ENCODE measurements around the gene KCNG4. TPM values are rescaled to one million over a fixed set of nuclear protein-coding genes. Genes with fewer than 3 reads are reported as not detected.

Gene KCNG4
- total RNA-seq, 1 donor from 2014 or later = not detected

GRCh38 chr16:84268291-84269040, 28.7 kb upstream of the KCNG4 start:
- no peak for ATAC-seq
- no peak for DNase-seq (ENCODE audit: missing footprints)
- intact Hi-C loops (cut with DNase I) = no loop called here

DNA sequence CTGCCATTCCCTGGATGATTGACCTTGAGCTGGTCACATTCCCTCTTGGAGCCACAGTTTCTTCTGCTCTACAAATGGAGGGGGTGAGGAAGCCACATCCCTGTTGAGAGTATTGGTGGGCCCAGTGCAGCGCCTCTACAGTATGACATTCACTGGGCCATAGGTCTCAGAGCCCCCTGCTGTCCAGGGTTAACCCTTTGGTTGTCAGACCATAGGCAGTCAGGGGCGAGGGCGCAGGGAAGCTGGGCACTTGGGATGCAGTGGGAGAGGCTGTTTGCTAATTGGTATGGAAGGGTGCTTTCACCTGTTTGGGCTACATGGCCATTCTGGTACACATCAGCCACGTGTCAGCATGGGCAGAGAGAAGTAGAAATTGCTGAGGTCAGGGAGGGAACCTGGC, 27.6 kb upstream of the KCNG4 start:
- no peak for DNase-seq (ENCODE audit: missing footprints)
- no peak for ATAC-seq
- intact Hi-C loops (cut with DNase I) = no loop called here

GRCh38 chr16:84266451-84266850, 26.6 kb upstream of the KCNG4 start:
- peak; percentile 89 for ATAC-seq
- intact Hi-C loops (cut with DNase I) = no loop called here
- peak; percentile 75 for DNase-seq (ENCODE audit: missing footprints)

DNA sequence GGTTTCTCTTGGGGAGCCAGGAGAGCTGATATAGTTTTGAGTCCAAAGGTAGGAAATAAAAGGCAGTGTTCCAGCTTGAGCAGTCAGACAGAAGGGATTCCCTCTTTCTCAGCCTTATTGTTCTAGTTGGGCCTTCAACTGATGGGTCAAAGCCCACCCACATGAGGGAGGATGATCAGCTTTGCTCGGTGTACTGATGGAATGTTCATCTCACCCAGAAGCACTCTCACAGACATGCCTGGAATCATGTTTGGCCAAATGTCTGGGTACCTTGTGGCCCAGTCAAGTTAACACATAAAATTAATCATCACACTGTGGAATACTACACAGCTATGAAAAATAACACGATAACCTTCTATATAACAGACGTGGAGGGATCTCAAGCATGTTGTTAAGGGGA, 23.1 kb upstream of the KCNG4 start:
- ATAC-seq (no peak), DNase-seq (ENCODE audit: missing footprints) (no peak)
- intact Hi-C loops (cut with DNase I) = no loop called here

DNA sequence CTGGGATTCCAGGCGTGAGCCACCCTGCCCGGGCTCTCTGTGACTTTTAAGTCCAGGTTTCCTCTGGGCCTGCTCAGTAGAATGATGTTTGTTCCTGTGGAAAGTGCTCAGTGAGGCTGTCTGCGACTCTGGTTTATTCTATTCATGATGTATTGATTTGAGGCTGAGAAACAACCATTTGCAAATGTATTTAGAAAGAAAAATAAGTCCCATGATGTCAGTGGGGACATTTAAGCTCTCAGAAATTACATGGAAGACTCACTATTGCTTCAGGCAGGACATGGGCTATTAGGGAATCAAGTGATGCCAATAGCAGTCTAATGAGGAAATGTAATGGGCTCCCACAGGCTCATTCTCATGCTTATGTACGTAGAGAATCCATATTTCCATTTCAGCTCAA, 22.2 kb upstream of the KCNG4 start:
- ATAC-seq (no peak), DNase-seq (ENCODE audit: missing footprints) (no peak)
- intact Hi-C loops (cut with DNase I) = no loop called here

DNA sequence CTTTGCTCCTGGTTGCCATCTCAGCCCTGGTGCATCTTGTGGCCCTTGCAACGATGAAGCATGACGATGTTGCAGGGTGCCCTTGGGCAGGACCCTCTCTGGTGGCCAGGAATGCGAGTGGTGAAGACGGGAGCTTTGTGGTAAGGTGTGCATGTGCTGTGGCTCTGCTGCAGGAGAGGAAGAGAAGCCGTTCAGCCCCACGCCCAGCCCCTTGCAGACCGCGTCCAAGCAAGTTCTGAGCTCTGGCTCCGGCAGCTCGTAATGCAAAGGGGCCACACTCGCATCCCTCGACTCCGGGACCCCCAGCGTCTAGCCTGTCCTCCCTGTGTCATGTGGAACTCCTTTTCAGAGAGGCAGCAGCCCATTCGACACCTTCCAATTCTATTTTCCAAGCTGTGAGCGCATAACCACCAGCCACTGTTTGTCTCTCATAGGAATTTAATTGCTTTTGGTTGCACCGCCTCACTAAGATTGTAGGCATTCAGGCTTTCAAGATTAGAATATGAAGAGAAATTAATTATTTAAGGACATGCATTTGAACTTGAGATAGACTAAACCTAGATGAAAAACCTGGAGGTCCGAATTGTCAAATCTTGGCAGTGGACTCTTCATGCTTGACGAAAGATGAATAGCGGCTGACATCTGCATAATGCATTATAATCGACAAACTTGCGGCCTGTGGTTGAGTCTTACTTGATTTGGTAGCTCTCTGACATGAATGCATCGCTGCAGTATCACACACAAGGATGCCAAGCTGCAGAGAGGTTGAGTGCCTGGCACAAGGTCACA, 21.1 kb upstream of the KCNG4 start:
- intact Hi-C loops (cut with DNase I) = no loop called here
- DNase-seq (ENCODE audit: missing footprints) (no peak), ATAC-seq (no peak)

- no peak for DNase-seq (ENCODE audit: missing footprints)
- ATAC-seq = no peak
- intact Hi-C loops (cut with DNase I) = no loop called here
Observed at GRCh38 chr16:84259691-84260090, 19.9 kb upstream of the KCNG4 start.

- no peak for ATAC-seq
Observed at GRCh38 chr16:84258266-84258665, 18.5 kb upstream of the KCNG4 start.

GRCh38 chr16:84255050-84255810, 15.4 kb upstream of the KCNG4 start:
- intact Hi-C loops (cut with DNase I) = no loop called here
- no peak for ATAC-seq
- DNase-seq (ENCODE audit: missing footprints) = no peak

More at GRCh38 chr16:84258266-84258665, 18.5 kb upstream of the KCNG4 start:
- intact Hi-C loops (cut with DNase I) = no loop called here
- DNase-seq (ENCODE audit: missing footprints) = no peak

DNA sequence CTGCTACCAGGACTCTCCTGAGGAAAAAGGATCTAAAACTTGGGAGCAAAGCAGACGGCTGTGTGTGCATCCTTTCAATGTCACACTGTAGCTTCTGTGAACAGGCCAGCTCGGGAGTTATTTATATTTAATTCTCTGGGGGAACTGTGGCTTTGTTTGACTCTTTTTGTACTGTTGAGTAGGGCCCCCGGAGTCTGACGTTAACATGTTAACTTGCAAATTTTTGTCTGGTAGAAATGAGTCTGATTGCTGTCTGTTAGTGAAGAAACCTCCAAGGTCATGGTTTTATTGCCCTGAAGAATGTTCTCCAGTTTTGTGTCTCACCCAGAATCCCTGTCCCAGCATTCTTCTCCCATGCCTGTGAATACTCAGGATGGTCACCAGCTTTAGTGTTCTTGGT, 14.2 kb upstream of the KCNG4 start:
- DNase-seq (ENCODE audit: missing footprints) (no peak), ATAC-seq (no peak)
- intact Hi-C loops (cut with DNase I) = no loop called here

DNA sequence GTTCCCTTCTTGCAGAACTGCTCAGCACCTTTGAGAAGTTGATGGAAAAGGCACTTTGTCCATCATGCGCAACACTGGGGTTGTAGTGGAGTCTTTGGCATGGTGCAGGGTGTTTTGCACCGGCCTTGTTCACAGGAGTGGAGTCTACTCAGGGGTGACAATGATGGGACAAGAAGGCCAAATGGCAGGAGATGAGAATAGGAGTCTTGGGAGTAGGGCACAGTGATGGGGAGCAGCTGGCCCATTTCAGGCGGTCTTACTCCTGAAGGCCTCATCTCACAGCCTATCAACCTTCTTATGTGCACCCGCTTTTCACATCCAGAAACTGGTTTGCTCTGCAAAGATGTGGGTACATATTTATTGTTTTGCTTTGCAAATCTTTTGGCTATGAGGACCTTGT, 13.4 kb upstream of the KCNG4 start:
- intact Hi-C loops (cut with DNase I) = no loop called here
- DNase-seq (ENCODE audit: missing footprints) (no peak), ATAC-seq (no peak)

DNA sequence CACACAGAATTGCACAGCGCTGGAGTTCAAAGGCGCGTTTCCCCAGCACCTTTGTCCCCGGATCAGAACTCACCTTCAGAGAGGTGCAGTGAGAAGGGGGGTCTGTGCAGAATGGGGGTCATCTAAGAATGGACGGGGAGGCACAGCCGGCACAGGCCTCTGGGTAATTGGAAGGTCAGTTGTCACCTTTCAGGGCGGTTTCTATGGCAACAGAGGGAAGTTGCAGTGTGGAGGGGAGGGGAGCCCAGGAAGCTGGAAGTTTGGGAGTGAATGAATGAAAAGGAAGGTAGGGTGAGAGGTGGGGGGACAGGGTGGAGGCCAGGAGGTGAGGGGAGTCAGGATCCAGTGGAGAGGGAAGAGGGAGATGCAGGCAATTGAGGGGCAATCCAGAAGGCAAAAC, 12.4 kb upstream of the KCNG4 start:
- ATAC-seq (no peak), DNase-seq (ENCODE audit: missing footprints) (no peak)
- intact Hi-C loops (cut with DNase I) = no loop called here

GRCh38 chr16:84247844-84248243, 8.0 kb upstream of the KCNG4 start:
- ATAC-seq = no peak
- no peak for DNase-seq (ENCODE audit: missing footprints)
- intact Hi-C loops (cut with DNase I) = no loop called here

GRCh38 chr16:84247331-84247730, 7.5 kb upstream of the KCNG4 start:
- DNase-seq (ENCODE audit: missing footprints) (no peak), ATAC-seq (no peak)
- intact Hi-C loops (cut with DNase I) = no loop called here

GRCh38 chr16:84246679-84247077, 6.9 kb upstream of the KCNG4 start:
- no peak for ATAC-seq
- no peak for DNase-seq (ENCODE audit: missing footprints)
- intact Hi-C loops (cut with DNase I) = no loop called here

DNA sequence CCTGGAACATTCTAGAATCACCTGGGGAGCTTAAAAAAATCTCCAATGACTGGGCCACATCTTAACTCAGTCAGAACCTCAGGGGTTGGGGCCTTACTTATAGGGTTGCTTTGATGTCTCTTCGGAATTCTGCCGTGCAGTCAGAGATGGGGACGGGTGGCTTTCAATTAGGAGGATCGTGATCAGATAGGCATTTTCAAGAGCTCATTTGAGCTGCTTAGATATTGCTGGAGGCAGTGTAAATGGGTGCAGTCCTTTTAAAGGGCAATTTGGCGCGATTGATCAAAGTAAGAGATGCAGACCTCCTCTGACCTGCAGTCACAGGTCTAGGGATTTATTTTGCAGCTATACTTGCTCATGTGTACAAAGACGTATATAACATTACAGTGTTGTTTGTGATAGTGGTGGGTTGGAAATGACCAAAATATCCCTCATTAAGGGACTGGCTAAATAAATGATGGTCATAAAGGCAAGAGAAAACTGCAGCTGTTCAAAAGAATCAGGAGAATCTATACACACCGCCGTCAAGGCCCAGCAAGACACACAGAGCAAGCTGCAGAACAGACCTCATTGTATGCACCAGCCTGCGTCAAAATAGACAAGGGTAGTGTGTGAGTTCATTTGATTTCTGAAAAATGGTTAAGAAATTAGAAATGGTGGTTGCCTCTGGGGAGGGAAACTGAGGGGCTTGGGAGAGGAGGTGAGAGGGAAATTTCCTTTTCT, 6.3 kb upstream of the KCNG4 start:
- intact Hi-C loops (cut with DNase I) = no loop called here
- no peak for ATAC-seq

GRCh38 chr16:84244728-84245127, 4.9 kb upstream of the KCNG4 start:
- DNase-seq (ENCODE audit: missing footprints) (no peak), ATAC-seq (no peak)
- intact Hi-C loops (cut with DNase I) = no loop called here

More for the DNA sequence above, 6.3 kb upstream of the KCNG4 start:
- DNase-seq (ENCODE audit: missing footprints) = no peak

DNA sequence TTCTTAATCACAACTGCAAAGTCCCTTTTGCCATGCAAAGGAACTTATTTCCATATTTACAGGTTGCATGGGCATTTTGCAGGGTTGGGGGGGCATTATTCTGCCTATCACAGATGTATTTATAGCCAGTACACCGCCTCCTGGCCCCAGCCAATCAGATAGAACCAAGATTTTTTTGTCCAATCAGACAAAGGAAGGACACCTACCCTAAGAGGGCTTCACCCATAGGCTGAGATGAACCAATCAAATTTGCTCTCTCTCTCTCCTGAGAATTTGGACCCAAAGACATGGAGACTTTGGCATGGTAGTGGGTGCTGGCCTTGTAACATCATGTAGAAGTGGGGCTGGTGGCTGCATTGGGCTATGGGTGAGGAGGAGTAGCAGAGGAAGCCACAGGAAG, 3.9 kb upstream of the KCNG4 start:
- no peak for ATAC-seq
- intact Hi-C loops (cut with DNase I) = no loop called here
- no peak for DNase-seq (ENCODE audit: missing footprints)

GRCh38 chr16:84242839-84243238, 3.0 kb upstream of the KCNG4 start:
- DNase-seq (ENCODE audit: missing footprints) (no peak), ATAC-seq (no peak)
- intact Hi-C loops (cut with DNase I) = no loop called here

Measured in Right ventricle myocardium inferior (tissue), 1 donor.